ENCODE data around the gene CYFIP1. TPM values are rescaled to one million over a fixed set of nuclear protein-coding genes. Genes with fewer than 3 reads are reported as not detected.

Gene CYFIP1
- total RNA-seq, 4 donors from 2014 or later = 88.0 to 92.5 (median 90.1) TPM

GRCh38 chr15:22961762-22962161 is 18.4 kb downstream of the CYFIP1 start:
- Histone ChIP-seq H3K4me3 (no peak overlapping the region), H3K27ac (peak overlapping the region in 3 of 4 donors; percentile 15 to 59 (median 44)), H3K4me1 (peaks cover 27 to 70% (median 43%) of the 10 kb centered on the region in 3 donors), H3K36me3 (peaks cover 0 to 3% (median 0%) of the 10 kb centered on the region in 3 donors), H3K9me3 (no peaks in the 10 kb centered on the region), H3K27me3 (no peaks in the 10 kb centered on the region)
- DNase-seq = no peak
- TF ChIP-seq CTCF (IDR thresholded peaks at IDR 0.05) (no peak), POLR2A (IDR thresholded peaks at IDR 0.05) (no peak)
- intact Hi-C loops (cut with DNase I) = loop anchor here (10.0 kb wide), 1 partner anchor 117 kb away; no protein-coding TSS in a partner anchor
- 18 to 38% methylated on average over 1 of the region's 1 CpG for WGBS, 2 donors

- Histone ChIP-seq H3K9me3 (no peaks in the 10 kb centered on the region), H3K36me3 (peaks cover 0 to 3% (median 0%) of the 10 kb centered on the region in 3 donors), H3K4me1 (peaks cover 27 to 79% (median 53%) of the 10 kb centered on the region in 3 donors), H3K27ac (peak overlapping the region in 1 of 4 donors; percentile 59), H3K4me3 (no peak overlapping the region), H3K27me3 (no peaks in the 10 kb centered on the region)
- no peak for DNase-seq
- intact Hi-C loops (cut with DNase I) = loop anchor here (10.0 kb wide), 1 partner anchor 116 kb away; no protein-coding TSS in a partner anchor
- 43 to 71% methylated on average over 8 of the region's 8 CpGs for WGBS, 2 donors
- TF ChIP-seq CTCF (IDR thresholded peaks at IDR 0.05) (no peak), POLR2A (IDR thresholded peaks at IDR 0.05) (no peak)
Observed at GRCh38 chr15:22960556-22960955, 19.6 kb downstream of the CYFIP1 start.

GRCh38 chr15:22960126-22960525 is 20.0 kb downstream of the CYFIP1 start:
- no peak for DNase-seq
- H3K27me3 ChIP-seq = no peaks in the 10 kb centered on the region
- intact Hi-C loops (cut with DNase I) = loop anchor here (10.0 kb wide), 1 partner anchor 115 kb away; no protein-coding TSS in a partner anchor
- H3K9me3 ChIP-seq = no peaks in the 10 kb centered on the region
- peak overlapping the region in 2 of 4 donors; percentile 25 to 59 for H3K27ac ChIP-seq
- H3K4me3 ChIP-seq = no peak overlapping the region
- H3K36me3 ChIP-seq = peaks cover 0 to 3% (median 0%) of the 10 kb centered on the region in 3 donors
- TF ChIP-seq POLR2A (IDR thresholded peaks at IDR 0.05) (no peak), CTCF (IDR thresholded peaks at IDR 0.05) (no peak)
- 90% methylated on average over 2 of the region's 11 CpGs; no CpG with 5 or more reads in 1 of the 2 donors for WGBS, 2 donors
- H3K4me1 ChIP-seq = peaks cover 27 to 79% (median 56%) of the 10 kb centered on the region in 3 donors

- peak overlapping the region in 1 of 4 donors; percentile 25 for H3K27ac ChIP-seq
- DNase-seq = no peak
- no peak for TF ChIP-seq CTCF (IDR thresholded peaks at IDR 0.05)
- no peak for TF ChIP-seq POLR2A (IDR thresholded peaks at IDR 0.05)
Observed at GRCh38 chr15:22959321-22960101, 20.7 kb downstream of the CYFIP1 start.

More at GRCh38 chr15:22959321-22960101, 20.7 kb downstream of the CYFIP1 start:
- H3K4me3 ChIP-seq = no peak overlapping the region
- H3K9me3 ChIP-seq = no peaks in the 10 kb centered on the region
- H3K4me1 ChIP-seq = peaks cover 24 to 79% (median 60%) of the 10 kb centered on the region in 3 donors
- peaks cover 0 to 3% (median 0%) of the 10 kb centered on the region in 3 donors for H3K36me3 ChIP-seq
- WGBS, 2 donors = 80 to 90% methylated on average over 8 to 18 of the region's 33 CpGs
- intact Hi-C loops (cut with DNase I) = loop anchor here (10.0 kb wide), 1 partner anchor 115 kb away; no protein-coding TSS in a partner anchor
- H3K27me3 ChIP-seq = no peaks in the 10 kb centered on the region
